NOMO-1 treated with DMSO at 0.1 percent for 48 hours (cell line): ENCODE results near the gene GNAI2.
"Not testable (repeated sequence)": the region's sequence is repeated elsewhere in the genome, so short reads cannot be mapped to it uniquely, and the experiment has no call there.

Source experiments
- DNase-seq: peaks from one replicate; lab custom pipeline; 2025; ENCODE audit not compliant: unreplicated experiment; lab: John Stamatoyannopoulos, UW

GNAI2 gene

GRCh38 chr3:50243543-50243895 lies 7.5 kb downstream of the GNAI2 start:
- no peak for DNase-seq

GRCh38 chr3:50244813-50245212 lies 8.8 kb downstream of the GNAI2 start:
- not testable (repeated sequence) for DNase-seq

- no peak for DNase-seq
Observed at GRCh38 chr3:50245251-50245745, 9.3 kb downstream of the GNAI2 start.

GRCh38 chr3:50245831-50246516 lies 10.0 kb downstream of the GNAI2 start:
- peak; percentile 81 for DNase-seq

- peak; percentile 48 for DNase-seq
Observed at GRCh38 chr3:50246517-50246954, 10.5 kb downstream of the GNAI2 start.

GRCh38 chr3:50248387-50248786 lies 12.4 kb downstream of the GNAI2 start:
- DNase-seq = no peak

- no peak for DNase-seq
Observed at GRCh38 chr3:50249457-50249856, 13.5 kb downstream of the GNAI2 start.

GRCh38 chr3:50250514-50250913 lies 14.5 kb downstream of the GNAI2 start:
- no peak for DNase-seq

GRCh38 chr3:50251220-50251619 lies 15.2 kb downstream of the GNAI2 start:
- DNase-seq = no peak

- DNase-seq = peak; percentile 59
Observed at GRCh38 chr3:50254577-50255250, 18.7 kb downstream of the GNAI2 start.

- no peak for DNase-seq
Observed at GRCh38 chr3:50255251-50255615, 19.2 kb downstream of the GNAI2 start.

- peak; percentile 12 for DNase-seq
Observed at GRCh38 chr3:50256978-50257890, 21.2 kb downstream of the GNAI2 start.

- DNase-seq = no peak
Observed at GRCh38 chr3:50258029-50258680, 22.2 kb downstream of the GNAI2 start.

GRCh38 chr3:50258979-50259378 lies 23.0 kb downstream of the GNAI2 start:
- no peak for DNase-seq

GRCh38 chr3:50259432-50260026 lies 23.5 kb downstream of the GNAI2 start:
- DNase-seq = no peak

GRCh38 chr3:50260027-50260941 lies 24.3 kb downstream of the GNAI2 start:
- DNase-seq = peak; percentile 70

GRCh38 chr3:50260942-50261441 lies 25.0 kb downstream of the GNAI2 start:
- no peak for DNase-seq

GRCh38 chr3:50261505-50261904 lies 25.5 kb downstream of the GNAI2 start:
- no peak for DNase-seq

GRCh38 chr3:50262200-50262599 lies 26.2 kb downstream of the GNAI2 start:
- not testable (repeated sequence) for DNase-seq
